Subcutaneous adipose tissue (tissue), 4 donors: Measurements from ENCODE around the gene OPCML. TPM values are rescaled to one million over a fixed set of nuclear protein-coding genes. Genes with fewer than 3 reads are reported as not detected.

ENCODE experiments used
- total RNA-seq, 4 donors: library from RNA; depleted of rRNA; stranded (reverse); fragments of >200 nt; gene quantifications; one replicate each; pipeline ENCODE4 v1.1.0, GENCODE V29; 2016
- TF ChIP-seq, protein P1 (sequence below): fragments of 450-650 bp; IDR thresholded peaks from one replicate; pipeline ENCODE4 v1.5.1; 2016; ENCODE audit warnings: low read depth, mild to moderate bottlenecking, control low read depth, antibody characterized with exemption, moderate library complexity

OPCML gene
- total RNA-seq, 4 donors from 2014 or later: under 0.01 TPM; not detected in 3

DNA sequence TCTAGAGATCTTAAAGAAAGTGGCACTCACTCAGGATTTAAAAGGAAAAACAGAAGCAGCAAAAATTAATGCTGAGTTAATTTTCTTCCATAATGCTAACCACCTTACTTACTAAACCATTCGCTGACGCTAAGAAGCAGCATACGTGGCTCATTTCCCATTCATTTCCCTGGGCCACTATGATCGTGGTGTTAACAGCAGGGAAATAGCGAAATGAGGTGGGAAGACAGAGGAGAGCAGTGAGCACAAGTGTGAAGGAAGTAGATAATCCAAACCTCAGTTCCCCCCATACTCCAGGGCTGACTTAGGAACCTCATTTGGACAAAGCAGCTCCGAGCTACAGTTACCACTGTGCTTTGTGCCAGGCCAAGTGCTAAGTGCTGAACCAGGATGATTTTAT lies 723.2 kb downstream of the OPCML start:
- TF ChIP-seq, protein P1, sequence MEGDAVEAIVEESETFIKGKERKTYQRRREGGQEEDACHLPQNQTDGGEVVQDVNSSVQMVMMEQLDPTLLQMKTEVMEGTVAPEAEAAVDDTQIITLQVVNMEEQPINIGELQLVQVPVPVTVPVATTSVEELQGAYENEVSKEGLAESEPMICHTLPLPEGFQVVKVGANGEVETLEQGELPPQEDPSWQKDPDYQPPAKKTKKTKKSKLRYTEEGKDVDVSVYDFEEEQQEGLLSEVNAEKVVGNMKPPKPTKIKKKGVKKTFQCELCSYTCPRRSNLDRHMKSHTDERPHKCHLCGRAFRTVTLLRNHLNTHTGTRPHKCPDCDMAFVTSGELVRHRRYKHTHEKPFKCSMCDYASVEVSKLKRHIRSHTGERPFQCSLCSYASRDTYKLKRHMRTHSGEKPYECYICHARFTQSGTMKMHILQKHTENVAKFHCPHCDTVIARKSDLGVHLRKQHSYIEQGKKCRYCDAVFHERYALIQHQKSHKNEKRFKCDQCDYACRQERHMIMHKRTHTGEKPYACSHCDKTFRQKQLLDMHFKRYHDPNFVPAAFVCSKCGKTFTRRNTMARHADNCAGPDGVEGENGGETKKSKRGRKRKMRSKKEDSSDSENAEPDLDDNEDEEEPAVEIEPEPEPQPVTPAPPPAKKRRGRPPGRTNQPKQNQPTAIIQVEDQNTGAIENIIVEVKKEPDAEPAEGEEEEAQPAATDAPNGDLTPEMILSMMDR: no peak

DNA sequence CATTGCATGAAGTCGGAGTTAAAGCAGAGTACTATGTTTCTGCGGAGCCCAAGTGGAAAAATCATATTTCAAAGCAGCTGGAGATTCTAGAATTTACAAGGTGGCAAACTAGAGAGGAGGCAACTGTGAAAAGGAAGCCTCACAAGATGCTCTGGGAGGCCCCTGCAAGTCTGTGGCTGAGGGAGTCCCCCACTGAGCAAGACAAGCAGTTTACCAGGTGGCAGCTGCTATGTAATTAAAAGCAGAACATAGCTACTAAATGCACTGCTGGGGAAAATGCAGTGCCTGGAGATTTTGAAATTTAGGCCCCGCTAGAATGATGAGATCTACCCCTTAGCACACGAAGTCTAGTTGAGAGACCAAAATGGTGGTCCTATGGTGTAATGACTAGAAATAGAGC lies 728.0 kb downstream of the OPCML start:
- TF ChIP-seq, protein P1: no peak

DNA sequence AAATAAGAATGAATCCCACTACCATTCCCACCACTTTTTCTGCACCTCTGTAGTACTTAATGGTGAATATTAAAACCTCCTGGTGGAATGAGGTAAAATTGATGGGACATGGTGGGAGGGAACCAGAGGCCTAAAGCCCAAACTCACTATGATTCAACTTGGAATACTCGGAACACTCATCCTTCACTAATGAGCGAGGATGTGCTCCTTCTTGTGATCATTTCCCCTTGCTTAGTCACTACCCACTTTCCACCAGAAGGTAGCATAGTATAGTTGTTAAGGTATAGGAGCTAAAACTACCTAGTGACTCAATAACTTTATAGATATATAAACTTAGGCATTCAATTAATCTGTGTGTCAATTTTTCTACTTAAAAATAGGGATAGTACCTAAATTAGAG lies 728.9 kb downstream of the OPCML start:
- TF ChIP-seq, protein P1: no peak

DNA sequence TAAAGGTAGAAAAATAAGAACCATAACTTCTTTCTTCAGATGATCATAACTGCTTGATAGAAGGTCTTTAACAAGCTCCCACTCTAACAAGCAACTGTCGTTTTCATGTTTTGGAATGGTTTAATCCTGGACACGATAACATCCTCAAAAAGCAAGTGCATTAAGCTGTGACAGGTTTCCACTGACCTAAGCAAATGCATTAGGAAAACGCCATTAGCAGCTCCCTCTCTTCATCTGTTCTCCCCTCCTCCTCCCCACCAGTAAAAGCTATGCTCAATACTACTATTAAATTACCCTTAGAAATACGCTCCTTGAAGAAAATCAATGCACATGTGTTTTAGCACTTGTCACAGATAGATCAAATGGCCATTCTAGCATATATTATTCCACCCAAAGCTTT lies 729.4 kb downstream of the OPCML start:
- TF ChIP-seq, protein P1: no peak

DNA sequence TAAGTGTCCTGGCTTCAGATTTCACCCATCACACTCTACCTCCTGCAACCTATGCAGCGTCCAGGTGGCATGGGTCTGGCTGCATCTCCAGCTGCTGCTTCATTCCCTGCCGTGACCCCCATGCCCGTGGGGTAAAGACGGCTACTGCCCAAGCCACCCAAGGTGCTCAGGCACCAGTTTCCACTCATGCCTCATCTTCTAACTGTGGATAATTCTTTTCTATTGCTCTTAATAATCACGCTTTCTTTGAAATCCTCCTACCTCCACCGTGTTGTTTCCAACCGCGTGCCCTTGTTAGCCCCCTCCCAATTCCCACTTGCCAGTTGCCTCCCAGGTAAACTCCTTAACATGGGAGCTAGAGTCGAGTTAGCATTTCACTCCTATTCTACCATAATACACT lies 738.5 kb downstream of the OPCML start:
- TF ChIP-seq, protein P1: no peak

DNA sequence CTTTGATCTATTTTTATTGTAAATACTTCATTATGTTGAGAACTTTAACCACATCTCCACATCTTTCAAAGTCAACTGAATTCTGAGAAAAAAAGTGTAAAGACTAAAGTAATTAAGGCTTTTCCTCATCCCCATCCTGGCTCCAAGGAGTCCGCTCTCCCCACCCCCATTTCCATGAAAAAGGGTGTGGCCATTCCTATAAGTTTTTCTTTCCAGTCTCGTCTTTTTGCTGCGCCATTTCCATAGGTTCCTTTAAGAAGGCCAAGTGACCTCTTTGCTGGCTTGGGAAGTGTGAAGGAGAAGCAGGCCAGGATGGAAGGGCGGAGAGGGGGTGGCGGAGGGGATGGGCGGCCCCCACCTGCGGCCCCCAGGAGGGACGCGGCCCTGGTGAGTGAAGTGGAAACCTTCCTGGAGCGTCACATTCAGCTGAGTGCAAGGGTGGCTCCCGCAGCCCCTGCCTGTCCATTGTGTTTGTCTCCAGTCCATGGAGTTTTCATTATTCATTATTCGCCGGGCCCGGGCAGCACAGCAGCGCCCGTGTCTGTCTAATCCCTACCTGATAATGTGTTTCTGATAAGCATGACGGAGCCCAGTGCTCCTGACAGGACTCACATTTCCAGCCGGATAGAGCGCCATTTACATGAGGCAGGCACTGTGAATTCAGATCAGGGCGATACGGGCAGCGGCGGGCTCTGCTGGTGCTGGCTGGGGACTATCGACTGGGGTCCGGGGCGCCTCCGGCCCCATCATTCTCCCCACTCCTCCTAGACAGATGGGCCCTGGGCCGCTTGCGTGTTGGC lies 739.8 kb downstream of the OPCML start:
- TF ChIP-seq, protein P1: no peak

DNA sequence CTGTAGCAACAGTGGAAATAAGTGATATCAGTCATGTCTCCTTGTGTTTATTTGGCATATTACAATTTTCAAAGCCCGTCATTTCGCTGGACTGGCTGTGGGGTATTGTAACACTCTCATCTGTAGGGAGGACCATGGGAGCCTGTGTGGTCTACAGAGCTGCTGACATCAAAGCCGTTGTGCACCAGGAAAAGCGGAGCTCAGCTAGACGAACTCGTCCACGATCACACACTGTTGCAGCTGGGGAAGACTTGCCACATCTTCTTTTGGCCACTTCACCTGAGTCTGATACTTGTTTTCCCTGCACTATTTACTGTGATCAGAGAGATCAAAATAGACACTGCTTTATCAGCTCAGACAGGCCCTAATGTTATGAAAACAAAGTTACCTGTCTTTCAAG lies 741.3 kb downstream of the OPCML start:
- TF ChIP-seq, protein P1: no peak
